ENCODE measurements around the gene SLC12A6. TPM values are rescaled to one million over a fixed set of nuclear protein-coding genes. Genes with fewer than 3 reads are reported as not detected.

The SLC12A6 gene
- total RNA-seq, 1 experiment from 2014 or later = 15.1 TPM

DNA sequence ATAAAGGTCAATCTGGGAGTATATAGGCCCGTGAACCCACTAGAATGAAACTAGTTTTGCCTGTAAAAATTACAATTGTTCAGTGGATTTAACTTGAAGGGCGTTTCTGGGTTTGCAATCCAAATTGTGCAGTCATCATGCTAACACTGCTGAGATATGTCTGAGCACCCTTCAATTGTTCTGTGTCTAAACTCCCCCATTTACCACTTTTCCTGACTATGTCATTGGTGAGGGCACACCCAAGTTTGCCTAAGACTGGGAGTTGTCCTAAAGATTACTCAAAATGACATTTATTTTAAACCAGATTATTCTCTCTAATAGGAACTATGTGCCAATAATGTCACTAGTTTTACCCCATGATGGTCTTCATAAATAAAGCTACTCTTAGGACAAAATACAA, 58.2 kb downstream of the SLC12A6 start:
- TF ChIP-seq POLR2AphosphoS5 (IDR thresholded peaks at IDR 0.05; ENCODE audit: low read depth, low read length) (no peak), SP1 (IDR thresholded peaks at IDR 0.05; ENCODE audit: low read depth) (no peak), ZNF274 (IDR thresholded peaks at IDR 0.05; ENCODE audit: low read depth, low read length) (no peak), MAX (IDR thresholded peaks at IDR 0.05) (no peak), ELF1 (IDR thresholded peaks at IDR 0.05; ENCODE audit: borderline replicate concordance, low read depth) (no peak), JUND (IDR thresholded peaks at IDR 0.05) (no peak), SIN3A (IDR thresholded peaks at IDR 0.05; ENCODE audit: low read depth) (no peak), EZH2 (IDR thresholded peaks at IDR 0.05) (no peak), POLR2A (IDR thresholded peaks at IDR 0.05; ENCODE audit: borderline replicate concordance, extremely low read depth, insufficient read depth, insufficient read length) (no peak), RAD21 (IDR thresholded peaks at IDR 0.05; ENCODE audit: low read depth) (no peak), EGR1 (IDR thresholded peaks at IDR 0.05; ENCODE audit: low read depth) (no peak), YY1 (IDR thresholded peaks at IDR 0.05; ENCODE audit: extremely low read depth, insufficient replicate concordance, low read depth, low read length) (no peak), ZFX (IDR thresholded peaks at IDR 0.05) (no peak)
- TF ChIP-seq, protein P1, sequence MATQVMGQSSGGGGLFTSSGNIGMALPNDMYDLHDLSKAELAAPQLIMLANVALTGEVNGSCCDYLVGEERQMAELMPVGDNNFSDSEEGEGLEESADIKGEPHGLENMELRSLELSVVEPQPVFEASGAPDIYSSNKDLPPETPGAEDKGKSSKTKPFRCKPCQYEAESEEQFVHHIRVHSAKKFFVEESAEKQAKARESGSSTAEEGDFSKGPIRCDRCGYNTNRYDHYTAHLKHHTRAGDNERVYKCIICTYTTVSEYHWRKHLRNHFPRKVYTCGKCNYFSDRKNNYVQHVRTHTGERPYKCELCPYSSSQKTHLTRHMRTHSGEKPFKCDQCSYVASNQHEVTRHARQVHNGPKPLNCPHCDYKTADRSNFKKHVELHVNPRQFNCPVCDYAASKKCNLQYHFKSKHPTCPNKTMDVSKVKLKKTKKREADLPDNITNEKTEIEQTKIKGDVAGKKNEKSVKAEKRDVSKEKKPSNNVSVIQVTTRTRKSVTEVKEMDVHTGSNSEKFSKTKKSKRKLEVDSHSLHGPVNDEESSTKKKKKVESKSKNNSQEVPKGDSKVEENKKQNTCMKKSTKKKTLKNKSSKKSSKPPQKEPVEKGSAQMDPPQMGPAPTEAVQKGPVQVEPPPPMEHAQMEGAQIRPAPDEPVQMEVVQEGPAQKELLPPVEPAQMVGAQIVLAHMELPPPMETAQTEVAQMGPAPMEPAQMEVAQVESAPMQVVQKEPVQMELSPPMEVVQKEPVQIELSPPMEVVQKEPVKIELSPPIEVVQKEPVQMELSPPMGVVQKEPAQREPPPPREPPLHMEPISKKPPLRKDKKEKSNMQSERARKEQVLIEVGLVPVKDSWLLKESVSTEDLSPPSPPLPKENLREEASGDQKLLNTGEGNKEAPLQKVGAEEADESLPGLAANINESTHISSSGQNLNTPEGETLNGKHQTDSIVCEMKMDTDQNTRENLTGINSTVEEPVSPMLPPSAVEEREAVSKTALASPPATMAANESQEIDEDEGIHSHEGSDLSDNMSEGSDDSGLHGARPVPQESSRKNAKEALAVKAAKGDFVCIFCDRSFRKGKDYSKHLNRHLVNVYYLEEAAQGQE (IDR thresholded peaks at IDR 0.05; ENCODE audit: low read depth) = no peak
- TF ChIP-seq, protein P2, sequence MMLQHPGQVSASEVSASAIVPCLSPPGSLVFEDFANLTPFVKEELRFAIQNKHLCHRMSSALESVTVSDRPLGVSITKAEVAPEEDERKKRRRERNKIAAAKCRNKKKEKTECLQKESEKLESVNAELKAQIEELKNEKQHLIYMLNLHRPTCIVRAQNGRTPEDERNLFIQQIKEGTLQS (IDR thresholded peaks at IDR 0.05) = no peak
- no peak overlapping the region for H3K4me2 ChIP-seq (ENCODE audit: low read length)
- ChIA-PET CTCF (no interaction called here), POLR2A (no interaction called here), RAD21 (ENCODE audit: low non-redundant PET in 1 of 2, low total read pairs in 2 of 2, uncharacterized antibody in 2 of 2, unreplicated experiment in 2 of 2) (no interaction called here)
- DNase-seq (ENCODE audit: low read depth, low spot score) (no peak), ATAC-seq (no peak)
- no peaks in the 10 kb centered on the region for H3K4me1 ChIP-seq (ENCODE audit: control insufficient read depth in 1 of 2, insufficient read depth in 2 of 2, low read length in 2 of 2)
- no peak overlapping the region for H3K4me3 ChIP-seq (replicated peaks in 1 of 2; ENCODE audit: low read depth in 1 of 2, low read length in 2 of 2)
- H3K9me3 ChIP-seq (ENCODE audit: control insufficient read depth in 1 of 2, insufficient read depth in 1 of 2, low read depth in 1 of 2, low read length in 2 of 2) = no peaks in the 10 kb centered on the region
- no peak overlapping the region for H3K9ac ChIP-seq (ENCODE audit: low read length)
- intact Hi-C loops (cut with micrococcal nuclease) = no loop called here
- no peak overlapping the region for H3K27ac ChIP-seq (ENCODE audit: low read depth, low read length)
- H3K9me2 ChIP-seq (ENCODE audit: insufficient read depth) = no peaks in the 10 kb centered on the region
- H3K79me2 ChIP-seq (ENCODE audit: insufficient read depth, low read length) = no peaks in the 10 kb centered on the region
- no TSS peak for BruUV-seq (replicated peaks)
- H3K27me3 ChIP-seq (ENCODE audit: insufficient read depth, low read length) = no peaks in the 10 kb centered on the region
- H3K36me3 ChIP-seq (ENCODE audit: control insufficient read depth in 1 of 2, insufficient read depth in 2 of 2, low read length in 2 of 2) = no peaks in the 10 kb centered on the region
- H4K20me1 ChIP-seq (ENCODE audit: insufficient read depth) = no peaks in the 10 kb centered on the region
- H2AFZ ChIP-seq (ENCODE audit: low read depth, low read length, poor library complexity, severe bottlenecking) = no peak overlapping the region
